Measurements from ENCODE around the gene CDKAL1. TPM values are rescaled to one million over a fixed set of nuclear protein-coding genes. Genes with fewer than 3 reads are reported as not detected.

CDKAL1 gene
- total and polyA plus RNA-seq, 2 of the 8 experiments (the other 6 are each of a cell fraction or from before 2014, with no cell fraction given) = 8.4 to 24.6 TPM

DNA sequence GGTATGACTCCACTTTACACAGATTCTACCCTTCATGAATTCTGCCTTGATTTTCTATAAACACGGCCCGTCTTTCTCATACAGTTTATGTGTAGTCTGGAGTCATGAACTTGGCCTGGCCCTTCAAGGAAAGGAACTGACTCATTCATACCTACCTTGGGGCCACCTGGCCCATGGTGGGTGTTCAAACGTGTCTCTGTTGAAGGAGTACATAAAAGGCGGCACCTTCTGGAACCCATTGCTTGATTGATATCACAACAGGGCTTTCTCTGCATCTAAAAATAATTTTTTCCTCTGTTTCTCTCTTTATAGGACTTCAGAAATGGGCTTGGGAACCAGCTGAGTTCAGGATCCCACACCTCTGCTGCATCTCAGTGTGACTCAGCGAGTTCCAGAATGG is 696.3 kb downstream of the CDKAL1 start:
- Histone ChIP-seq H3K9ac (replicated peaks in 1 of 4; ENCODE audit: extremely low read depth in 1 of 4, low read depth in 3 of 4, low read length in 3 of 4) (no peak overlapping the region), H3K23me2 (ENCODE audit: low read depth, low read length) (no peaks in the 10 kb centered on the region), H3K4me2 (ENCODE audit: insufficient read depth in 1 of 2, low read depth in 2 of 2, low read length in 2 of 2) (no peak overlapping the region), H3K79me1 (ENCODE audit: low read depth, low read length) (no peaks in the 10 kb centered on the region), H3K4me3 (ENCODE audit: extremely low read depth in 1 of 4, insufficient read depth in 2 of 4, low read depth in 3 of 4, low read length in 4 of 4) (no peak overlapping the region), H3K27ac (ENCODE audit: low read depth, low read length) (no peak overlapping the region), H2BK20ac (ENCODE audit: low read length) (no peak overlapping the region), H3K14ac (ENCODE audit: insufficient read length) (no peak overlapping the region), H3K4me1 (replicated peaks in 1 of 4; ENCODE audit: control insufficient read depth in 3 of 4, insufficient read depth in 4 of 4, low read length in 3 of 4) (peaks cover 0 to 12% (median 2%) of the 10 kb centered on the region in 4 experiments; a peak in 4 of 7 replicates), H2BK120ac (replicated peaks; ENCODE audit: low read depth, low read length) (no peak overlapping the region), H2BK5ac (ENCODE audit: low read depth, low read length) (no peak overlapping the region), H4K5ac (ENCODE audit: insufficient read length, low read depth, low read length) (no peak overlapping the region), H2BK12ac (ENCODE audit: low read depth, low read length) (no peak overlapping the region), H3K56ac (replicated peaks; ENCODE audit: insufficient read length, low read depth, low read length) (no peak overlapping the region), H2AFZ (ENCODE audit: low read length) (no peak overlapping the region), H3K18ac (ENCODE audit: extremely low read depth, low read length) (no peak overlapping the region), H3K9me3 (ENCODE audit: insufficient read depth in 2 of 2, low read depth in 1 of 2, low read length in 1 of 2) (peaks cover 0 to 5% of the 10 kb centered on the region in 2 experiments; a peak in 1 of 4 replicates), H4K91ac (replicated peaks; ENCODE audit: insufficient read length, low read length) (no peak overlapping the region), H3K79me2 (ENCODE audit: control insufficient read depth in 1 of 2, insufficient read depth in 2 of 2, low read length in 2 of 2) (no peaks in the 10 kb centered on the region), H3K23ac (ENCODE audit: insufficient read length) (no peak overlapping the region), H3K4ac (replicated peaks; ENCODE audit: insufficient read length, low read depth, low read length) (no peak overlapping the region), H2AK5ac (ENCODE audit: low read depth, low read length) (no peak overlapping the region), H2BK15ac (ENCODE audit: low read length) (no peak overlapping the region), H4K8ac (ENCODE audit: extremely low read depth, insufficient read depth, low read length) (no peak overlapping the region), H3K36me3 (ENCODE audit: control insufficient read depth in 2 of 4, insufficient read depth in 4 of 4, low read length in 3 of 4) (no peaks in the 10 kb centered on the region; a peak in 1 of 8 replicates), H4K20me1 (replicated peaks in 1 of 2; ENCODE audit: control insufficient read depth in 1 of 2, insufficient read depth in 2 of 2, low read length in 2 of 2) (no peaks in the 10 kb centered on the region), H3K27me3 (replicated peaks in 1 of 4; ENCODE audit: control insufficient read depth in 3 of 4, extremely low read depth in 1 of 4, insufficient read depth in 3 of 4, low read length in 3 of 4) (no peaks in the 10 kb centered on the region)
- no peak for TF ChIP-seq RBBP5 (IDR thresholded peaks at IDR 0.05; ENCODE audit: borderline replicate concordance, low read depth, low read length)
- TF ChIP-seq, protein P1, sequence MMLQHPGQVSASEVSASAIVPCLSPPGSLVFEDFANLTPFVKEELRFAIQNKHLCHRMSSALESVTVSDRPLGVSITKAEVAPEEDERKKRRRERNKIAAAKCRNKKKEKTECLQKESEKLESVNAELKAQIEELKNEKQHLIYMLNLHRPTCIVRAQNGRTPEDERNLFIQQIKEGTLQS (IDR thresholded peaks at IDR 0.05; ENCODE audit: insufficient read depth, low read depth, low read length) = no peak
- TF ChIP-seq FOSL1 (IDR thresholded peaks at IDR 0.05; ENCODE audit: insufficient read depth, low read depth, low read length) = no peak
- TF ChIP-seq SRF (IDR thresholded peaks at IDR 0.05; ENCODE audit: low read depth, low read length) = no peak
- no peak for TF ChIP-seq SAP30 (IDR thresholded peaks at IDR 0.05; ENCODE audit: insufficient read depth, insufficient replicate concordance, low read length)
- TF ChIP-seq EZH2 (IDR thresholded peaks at IDR 0.05; ENCODE audit: low read depth, low read length, severe bottlenecking) = no peak
- TF ChIP-seq KDM4A (IDR thresholded peaks at IDR 0.05; ENCODE audit: low read depth, low read length, severe bottlenecking) = no peak
- TF ChIP-seq CTBP2 (IDR thresholded peaks at IDR 0.05; ENCODE audit: borderline replicate concordance, insufficient read depth, insufficient read length, low read length) = no peak
- no peak for TF ChIP-seq RFX5 (IDR thresholded peaks at IDR 0.05; ENCODE audit: borderline replicate concordance, low read depth, low read length)
- no peak for TF ChIP-seq SP4 (IDR thresholded peaks at IDR 0.05; ENCODE audit: low read length)
- TF ChIP-seq ZNF274 (IDR thresholded peaks at IDR 0.05; ENCODE audit: borderline replicate concordance, extremely low read depth, low read length) = no peak
- no peak for TF ChIP-seq NRF1 (IDR thresholded peaks at IDR 0.05; ENCODE audit: low read depth, low read length)
- no peak for TF ChIP-seq GABPA (IDR thresholded peaks at IDR 0.05; ENCODE audit: borderline replicate concordance, insufficient read depth, low read length)
- CTCF ChIA-PET (ENCODE audit: partially characterized antibody) = no interaction called here
- DNase-seq (ENCODE audit: low read depth in 1 of 2, low spot score in 2 of 2) (no peak), FAIRE-seq (no peak)
- POLR2A ChIA-PET (ENCODE audit: partially characterized antibody) = no interaction called here
- WGBS, 2 experiments (ENCODE audit: extremely low coverage in 1 of 2, insufficient coverage in 1 of 2, insufficient read length in 1 of 2, insufficient replicate concordance in 2 of 2, low coverage in 1 of 2, low lambda C conversion rate in 2 of 2, missing lambda C conversion rate in 1 of 2) = 98% methylated on average over 5 of the region's 5 CpGs; no CpG with 5 or more reads in 1 of the 2 experiments

Data from H1 (cell line).